ENCODE measurements around the gene GDF9.

GDF9 gene

GRCh38 chr5:132832612-132833011 is 33.7 kb downstream of the GDF9 start:
- no peak for DNase-seq

DNA sequence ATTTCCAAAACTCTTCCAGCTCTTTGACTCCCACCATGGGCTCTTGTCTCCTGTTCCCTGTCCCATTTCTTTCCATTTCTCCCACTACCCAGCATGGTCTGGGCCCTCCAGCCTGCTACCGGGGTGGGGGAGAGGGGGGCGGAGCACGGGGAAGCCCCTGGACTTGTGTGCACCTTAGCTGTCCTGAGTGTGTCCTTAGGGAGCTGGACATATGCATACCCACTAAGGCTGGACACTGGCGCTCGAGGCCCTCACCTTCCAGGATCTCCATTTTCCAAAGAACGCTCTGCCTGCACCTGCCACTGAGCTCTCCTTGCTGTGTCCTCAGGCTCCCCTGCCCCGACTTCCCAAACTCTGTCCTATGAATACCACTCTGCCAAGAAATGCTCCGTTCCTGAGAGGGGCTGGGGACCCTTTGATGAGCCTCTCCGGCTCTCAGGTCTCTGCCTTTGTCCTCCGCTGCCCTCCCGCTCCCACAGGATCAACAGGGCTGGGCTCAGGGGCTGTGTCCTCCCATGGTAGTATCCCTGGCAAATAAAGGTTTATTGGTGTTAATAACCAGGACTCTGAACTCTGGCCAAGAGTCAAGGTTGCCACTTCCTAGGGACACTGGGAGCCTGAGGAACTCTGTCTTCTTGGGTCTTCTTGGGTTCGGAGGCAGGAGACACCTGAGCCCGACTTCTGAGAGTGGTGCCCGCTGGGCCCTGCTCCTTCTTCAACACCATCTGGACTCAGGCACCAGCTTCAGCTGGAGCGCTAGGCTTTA is 35.0 kb downstream of the GDF9 start:
- DNase-seq: no peak

GRCh38 chr5:132830436-132831094 is 35.7 kb downstream of the GDF9 start, which contains the start of gene SHROOM1:
Gene SHROOM1 (minus strand): TSS chr5:132830647. CDS start chr5:132826140, 4,507 bp downstream.
- peak; percentile 43 for DNase-seq

GRCh38 chr5:132829742-132830435 is 36.4 kb downstream of the GDF9 start:
- peak; percentile 48 for DNase-seq

- no peak for DNase-seq
Measured at GRCh38 chr5:132828846-132829494, 37.3 kb downstream of the GDF9 start.

GRCh38 chr5:132827943-132828673 is 38.2 kb downstream of the GDF9 start:
- DNase-seq: no peak

DNA sequence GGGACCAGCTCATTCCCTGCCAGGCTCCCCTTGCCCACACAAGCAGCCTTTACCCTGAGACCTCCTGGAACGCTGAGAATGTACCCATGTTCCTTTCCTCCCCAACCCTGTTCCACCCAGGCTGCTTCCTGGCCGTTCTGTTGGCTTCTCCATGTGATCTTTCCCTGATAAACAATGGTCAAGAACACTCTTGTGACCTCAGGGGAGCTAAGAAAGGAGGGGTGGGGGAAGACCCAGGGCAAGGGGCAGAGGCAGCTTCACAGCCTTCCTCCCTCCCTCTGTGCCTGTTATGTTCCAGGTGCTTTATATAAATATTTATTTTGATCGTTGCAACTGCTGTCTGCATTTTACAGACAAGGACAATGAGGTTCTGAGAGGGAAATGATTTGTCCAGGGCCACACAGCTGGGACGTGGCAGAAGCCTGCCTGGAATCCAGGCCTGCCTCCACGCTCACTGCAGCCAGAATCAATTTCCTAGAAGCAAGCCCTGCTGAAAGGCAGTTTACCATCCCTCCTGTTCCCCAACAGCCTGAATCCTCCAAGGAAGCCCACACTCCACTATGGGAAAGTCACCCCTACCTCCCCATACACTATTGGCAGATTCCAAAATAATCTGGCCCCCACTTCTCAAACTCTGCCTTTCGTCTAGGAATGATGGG is 39.7 kb downstream of the GDF9 start:
- no peak for DNase-seq

DNA sequence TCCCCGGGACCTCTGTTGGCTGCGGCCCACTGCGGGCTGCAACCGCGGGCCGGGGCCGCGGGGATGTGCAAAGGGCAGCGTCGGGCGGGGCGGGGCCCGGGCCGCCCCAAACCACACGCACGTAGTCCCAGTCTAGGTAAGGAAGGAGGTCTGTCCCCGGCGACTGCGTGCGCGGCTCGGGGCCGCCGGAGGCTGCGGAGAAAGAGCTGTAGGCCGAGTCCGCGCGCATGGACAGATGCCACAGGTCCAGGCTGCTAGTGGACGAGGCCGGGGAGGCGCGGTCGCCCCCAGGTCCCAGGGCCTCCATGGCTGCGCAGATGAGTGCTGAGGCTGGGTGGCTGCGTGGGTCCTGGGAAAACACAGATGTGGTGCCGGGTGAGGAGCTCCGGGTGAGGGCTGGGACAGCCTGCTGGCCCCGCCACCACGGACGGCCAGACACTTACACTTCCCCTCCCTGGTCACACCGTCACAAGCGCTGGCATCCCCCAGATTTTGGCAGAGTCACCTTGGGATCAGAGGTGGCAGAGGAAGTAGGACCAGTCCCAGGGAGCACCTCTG is 40.4 kb downstream of the GDF9 start:
- no peak for DNase-seq

DNA sequence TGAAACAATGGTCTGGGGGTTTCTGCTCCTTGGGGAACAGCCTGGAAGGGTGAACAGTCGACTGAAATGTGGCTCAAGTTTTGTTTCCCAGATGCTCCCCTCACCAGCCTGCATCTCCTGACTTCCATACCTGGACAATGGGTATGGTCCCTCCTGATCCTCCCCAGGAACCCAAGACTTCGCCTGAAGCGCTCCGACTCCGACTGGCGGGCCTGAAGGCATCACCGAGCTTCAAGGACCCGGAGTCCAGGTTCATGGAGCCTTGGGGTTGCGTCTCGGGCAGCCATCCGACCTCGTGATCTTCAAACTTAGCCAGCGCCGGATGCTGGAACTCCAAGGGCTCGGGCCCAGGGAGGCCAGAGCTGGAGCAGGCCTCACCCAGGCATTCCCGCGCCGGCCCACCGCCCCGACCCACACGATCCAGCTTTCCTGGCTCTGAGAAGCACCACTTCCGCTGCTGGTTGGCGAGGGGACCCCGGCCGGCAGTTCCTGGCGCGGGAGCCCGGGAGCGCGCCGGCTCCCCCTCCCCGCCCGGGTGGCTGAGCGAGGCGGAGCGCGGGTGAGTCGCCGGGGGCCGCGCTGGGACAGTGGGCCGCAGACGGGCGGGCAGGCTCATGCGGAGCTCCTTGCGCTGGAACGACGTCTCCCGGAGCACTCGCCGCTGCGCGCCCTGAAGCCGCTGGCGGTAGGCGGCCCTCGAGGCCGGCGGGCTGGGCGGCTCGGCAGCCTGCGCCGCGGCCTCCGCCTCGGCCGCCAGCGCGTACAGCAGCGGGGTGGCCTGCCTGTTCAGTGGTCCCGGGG is 41.0 kb downstream of the GDF9 start:
- DNase-seq: no peak

DNA sequence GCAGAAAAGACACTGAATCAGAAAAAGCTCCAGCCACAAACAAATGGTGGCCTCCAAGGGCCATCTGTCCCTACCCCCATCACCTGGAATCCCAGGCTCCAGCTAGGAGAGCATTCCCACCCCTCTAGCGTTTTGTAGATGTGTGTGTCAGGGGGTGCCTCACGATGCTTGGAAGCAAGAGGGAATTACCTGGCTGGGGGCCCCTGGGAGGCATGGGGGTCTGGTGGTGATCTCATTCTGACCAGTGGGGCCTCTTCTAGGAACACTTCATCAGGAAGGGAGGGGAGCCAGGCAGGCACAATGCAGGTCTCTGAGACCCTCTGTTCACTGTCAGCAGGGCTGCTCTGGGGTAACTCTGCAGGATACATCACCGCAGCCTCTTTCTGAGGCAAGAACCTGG is 41.8 kb downstream of the GDF9 start:
- no peak for DNase-seq

DNA sequence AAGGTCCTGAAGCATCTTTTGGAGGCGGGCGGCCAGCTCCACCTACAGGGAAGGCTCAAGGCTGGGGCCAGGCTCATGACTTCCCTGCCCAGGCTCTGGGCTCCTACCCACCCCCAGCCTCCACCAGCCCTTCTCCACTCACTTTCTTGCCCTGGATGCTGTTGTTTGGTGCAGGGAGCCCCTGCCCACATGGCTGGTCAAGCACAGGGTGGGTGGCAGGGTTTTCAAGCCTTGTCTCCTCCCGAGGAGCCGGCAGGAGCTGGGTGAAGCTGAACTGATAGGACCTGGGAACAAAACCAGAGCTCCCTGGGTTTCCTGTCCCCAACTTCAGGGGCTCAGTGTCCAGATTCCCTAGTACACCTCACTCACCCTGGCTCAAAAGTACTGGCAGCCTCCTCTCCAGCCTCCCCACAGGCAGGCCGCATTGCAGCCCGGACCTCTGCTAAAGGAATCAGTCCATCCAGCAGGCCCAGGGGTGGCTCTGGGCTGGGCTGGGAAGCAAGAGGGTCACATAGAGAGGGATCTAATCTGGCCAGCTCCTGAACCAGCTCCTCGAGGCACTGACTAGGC is 42.7 kb downstream of the GDF9 start:
- no peak for DNase-seq

GRCh38 chr5:132822650-132823480 is 43.4 kb downstream of the GDF9 start:
- peak; percentile 81 for DNase-seq

DNA sequence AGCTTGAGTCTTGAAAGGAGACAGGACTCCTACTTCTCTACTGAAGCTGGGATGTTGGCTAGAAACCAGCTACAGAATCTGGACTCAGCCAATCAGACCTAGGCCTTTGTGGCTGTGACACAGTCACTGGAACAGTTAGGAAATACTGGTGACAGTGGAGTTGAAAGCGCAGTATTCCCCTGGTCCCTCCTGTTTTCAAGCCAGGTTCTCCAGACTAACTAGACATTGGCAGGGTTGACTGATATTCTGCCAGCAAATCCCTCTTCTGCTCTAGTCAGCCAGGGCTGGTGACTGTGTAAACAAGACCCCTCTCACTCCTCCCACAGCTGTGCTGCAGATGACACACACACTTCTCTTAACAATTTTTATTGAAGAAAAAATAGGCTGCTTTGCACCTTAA is 44.5 kb downstream of the GDF9 start:
- peak; percentile 26 for DNase-seq

DNA sequence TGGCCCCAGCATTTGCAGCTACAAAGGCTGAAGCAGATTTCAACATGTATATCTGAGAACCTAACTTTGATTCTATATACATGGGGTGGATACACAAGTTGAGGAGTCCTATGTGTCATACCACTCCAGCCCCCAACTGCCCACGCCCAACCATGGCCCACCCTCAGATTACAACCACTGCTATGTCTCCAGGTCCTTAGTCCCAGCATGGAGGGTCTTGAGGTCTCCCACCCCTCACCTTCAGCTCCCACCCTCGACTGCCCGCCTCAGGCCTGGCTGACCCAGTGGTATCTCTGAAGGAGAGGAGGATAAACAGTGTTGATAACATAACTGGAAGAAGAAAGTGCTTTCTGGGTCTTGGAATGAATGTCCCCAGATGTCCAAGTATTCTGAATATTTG is 44.9 kb downstream of the GDF9 start:
- DNase-seq: no peak

DNA sequence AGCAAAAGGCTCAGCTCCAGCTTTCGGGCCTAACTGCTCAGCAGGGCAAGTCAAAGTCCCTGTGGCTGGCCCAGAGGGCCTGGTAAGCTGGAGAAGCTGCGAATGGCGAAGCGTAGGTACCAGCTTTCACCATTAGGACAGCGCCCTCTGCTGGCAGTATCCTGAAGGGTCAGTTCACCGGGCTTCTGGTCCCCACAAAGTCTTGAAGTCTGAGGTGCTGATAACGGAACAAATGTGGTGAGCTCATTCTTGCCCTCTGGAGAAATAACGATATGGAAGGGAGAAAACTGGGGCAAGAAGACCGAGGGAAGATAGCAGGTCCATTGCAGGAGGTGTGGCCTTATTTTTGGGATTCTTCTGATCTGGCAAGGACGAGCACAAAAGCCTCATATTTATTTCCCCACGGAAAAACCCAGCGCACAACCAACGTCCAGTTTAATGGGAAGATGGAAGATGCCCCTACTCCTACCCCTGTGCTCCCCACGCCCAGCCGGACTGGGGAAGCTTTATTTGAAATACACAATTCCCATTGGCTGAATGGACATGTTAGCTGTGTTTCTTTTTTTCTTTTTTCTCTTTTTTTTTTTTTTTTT is 46.0 kb downstream of the GDF9 start:
- peak; percentile 83 for DNase-seq

- no peak for DNase-seq
Measured at GRCh38 chr5:132819468-132819867, 46.8 kb downstream of the GDF9 start.

DNA sequence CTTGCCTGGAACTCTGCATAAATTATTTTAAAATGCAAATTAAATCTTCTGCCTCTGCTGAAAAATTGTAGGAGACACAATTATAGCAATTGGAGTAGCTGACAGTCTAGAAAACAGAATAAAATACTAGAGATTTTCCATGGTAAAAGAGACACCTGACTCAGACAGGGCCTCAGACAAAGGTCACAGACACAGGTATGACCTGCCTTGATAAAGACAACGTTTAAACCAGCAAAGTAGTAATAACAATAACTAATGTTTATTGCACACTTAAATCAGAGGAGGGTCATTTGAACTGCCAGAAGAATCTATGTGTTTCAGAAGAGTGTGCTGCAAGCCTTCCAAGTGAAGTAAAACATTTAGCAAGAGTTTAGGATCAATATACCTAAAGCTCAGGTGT is 49.3 kb downstream of the GDF9 start:
- no peak for DNase-seq

GRCh38 chr5:132816554-132816953 is 49.7 kb downstream of the GDF9 start:
- DNase-seq: no peak

DNA sequence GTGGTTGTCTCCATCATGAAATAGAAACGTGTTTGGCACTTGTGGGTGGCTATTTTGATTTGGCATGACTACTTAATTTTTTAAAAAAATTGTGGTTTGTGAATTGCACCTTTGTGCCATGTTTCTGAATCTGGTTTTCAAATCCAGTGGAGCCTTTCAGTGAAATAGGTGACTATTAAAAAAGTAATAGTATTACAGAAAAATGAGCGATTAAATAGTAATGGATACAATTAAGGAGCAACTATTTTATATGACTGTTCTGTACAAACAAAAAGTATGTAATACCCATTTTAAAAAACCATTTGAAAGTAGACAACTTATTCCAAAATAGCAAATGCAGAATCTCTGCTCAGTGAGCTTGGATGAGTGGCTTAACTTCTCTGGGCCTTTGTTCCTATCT is 50.2 kb downstream of the GDF9 start:
- no peak for DNase-seq

All from NCI-H2029 (cell line).